IPS-18c (cell line): Measurements from ENCODE around the gene HS1BP3.

Experiments used
- H3K4me3 ChIP-seq: 2 replicates; pipeline ENCODE4 v1.7.0; 2013; ENCODE audit warnings: low read depth, mild to moderate bottlenecking, low read length, moderate library complexity; ENCODE audit not compliant: insufficient read depth
- H3K9me3 ChIP-seq: one replicate; pipeline ENCODE4 v1.6.1; 2013; ENCODE audit warnings: mild to moderate bottlenecking, low read length, moderate library complexity; ENCODE audit not compliant: control insufficient read depth, insufficient read depth

Gene HS1BP3

DNA sequence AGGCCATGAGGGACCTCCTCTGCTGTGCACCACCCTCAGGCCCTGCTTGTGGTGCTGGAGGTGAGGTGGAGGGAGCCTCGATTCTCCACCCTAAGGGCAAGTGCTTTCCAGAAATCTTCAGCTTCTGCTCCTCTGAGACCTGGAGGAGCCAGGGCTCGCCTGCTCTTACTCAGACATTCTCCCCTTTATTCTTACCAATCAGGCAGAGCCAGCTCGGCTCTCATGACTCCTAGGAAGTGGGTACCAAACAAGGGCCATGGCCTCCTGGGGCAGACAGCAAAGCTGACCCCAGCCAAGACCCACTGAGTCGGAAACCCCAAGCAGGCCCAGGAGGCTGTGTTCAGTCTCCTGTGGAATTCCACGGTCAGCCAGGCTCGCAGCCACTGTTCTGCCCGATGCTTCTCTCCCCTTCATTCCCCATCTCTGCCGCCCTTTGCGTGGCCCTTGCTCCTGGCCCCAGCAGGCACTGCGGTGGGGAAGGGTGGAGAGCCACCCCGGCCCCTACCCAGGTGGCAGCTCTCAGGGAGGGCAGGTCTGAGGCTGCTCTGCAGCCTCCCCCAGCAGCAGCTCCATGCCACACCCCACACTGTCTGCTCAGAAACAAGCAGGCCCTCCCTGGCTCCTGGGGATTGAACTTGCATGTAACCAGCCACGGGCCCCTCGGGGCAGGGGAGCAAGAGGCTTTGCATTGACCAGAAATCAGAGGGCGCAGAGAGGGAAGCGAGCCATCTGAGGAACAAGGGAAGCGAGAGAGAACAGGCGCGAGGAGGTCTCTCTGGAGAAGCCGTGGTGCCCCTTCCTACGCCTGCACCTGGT is 24.0 kb downstream of the HS1BP3 start:
- H3K4me3 ChIP-seq, result no peak overlapping the region
- peaks cover 4% of the 10 kb centered on the region for H3K9me3 ChIP-seq

DNA sequence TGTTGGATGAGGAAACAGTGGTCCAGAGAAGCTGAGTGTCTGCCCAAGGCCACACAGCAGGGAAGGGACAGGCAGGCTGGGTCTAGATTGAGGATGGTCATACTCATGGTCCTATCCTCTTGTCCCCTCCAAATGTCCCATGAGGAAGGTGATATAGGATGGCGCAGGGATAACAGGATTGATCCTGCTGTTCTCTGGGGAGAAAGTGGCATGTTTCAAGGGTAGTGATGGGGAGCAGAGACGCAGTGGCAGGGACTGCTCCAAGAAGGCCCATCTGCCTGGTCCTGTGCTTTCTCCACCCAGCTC is 24.6 kb downstream of the HS1BP3 start:
- H3K9me3 ChIP-seq, result peaks cover 4% of the 10 kb centered on the region
- no peak overlapping the region for H3K4me3 ChIP-seq

DNA sequence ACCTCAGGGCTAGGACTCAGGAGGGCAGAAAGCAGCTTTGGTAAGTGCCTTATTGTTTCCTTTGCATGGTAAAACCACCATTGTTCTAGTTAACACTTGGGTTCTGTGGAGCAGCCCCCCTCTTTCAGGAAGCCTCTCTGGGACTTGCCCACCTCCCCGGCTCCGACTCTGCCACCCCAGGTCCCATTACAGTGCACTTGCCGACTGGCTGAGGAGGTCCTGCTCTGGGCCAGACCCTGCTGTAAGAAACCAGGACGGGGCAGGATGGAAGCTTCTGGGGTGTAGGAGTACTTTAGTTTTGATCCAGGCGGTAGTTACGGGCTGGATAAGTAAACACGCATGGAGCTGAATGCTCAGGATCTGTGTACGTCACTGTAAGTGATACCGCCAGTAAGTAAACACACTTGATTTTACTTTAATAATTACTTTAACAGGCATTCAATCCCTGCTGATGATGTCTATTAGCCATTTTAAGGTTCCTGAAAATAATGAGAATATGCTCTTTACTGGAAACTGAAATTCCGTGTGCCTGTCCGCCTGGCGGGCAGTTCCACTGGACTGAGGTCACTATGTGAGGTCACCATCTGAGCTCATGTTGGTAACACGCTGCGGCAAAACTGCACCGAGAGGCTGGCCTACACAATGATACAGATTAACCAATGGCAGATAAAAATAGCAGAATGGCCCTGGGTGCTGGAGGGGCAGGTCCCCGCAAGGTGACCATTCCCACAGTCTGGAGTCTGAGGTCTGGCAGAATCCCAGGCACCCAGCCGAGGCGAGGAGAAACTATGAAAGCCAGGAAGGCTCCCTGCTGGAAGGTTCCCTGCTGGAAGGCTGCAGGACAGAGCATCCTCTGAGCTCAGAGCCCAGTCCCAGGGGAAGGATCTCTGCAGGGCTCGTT is 25.2 kb downstream of the HS1BP3 start:
- Histone ChIP-seq H3K9me3 (peaks cover 4% of the 10 kb centered on the region), H3K4me3 (no peak overlapping the region)

DNA sequence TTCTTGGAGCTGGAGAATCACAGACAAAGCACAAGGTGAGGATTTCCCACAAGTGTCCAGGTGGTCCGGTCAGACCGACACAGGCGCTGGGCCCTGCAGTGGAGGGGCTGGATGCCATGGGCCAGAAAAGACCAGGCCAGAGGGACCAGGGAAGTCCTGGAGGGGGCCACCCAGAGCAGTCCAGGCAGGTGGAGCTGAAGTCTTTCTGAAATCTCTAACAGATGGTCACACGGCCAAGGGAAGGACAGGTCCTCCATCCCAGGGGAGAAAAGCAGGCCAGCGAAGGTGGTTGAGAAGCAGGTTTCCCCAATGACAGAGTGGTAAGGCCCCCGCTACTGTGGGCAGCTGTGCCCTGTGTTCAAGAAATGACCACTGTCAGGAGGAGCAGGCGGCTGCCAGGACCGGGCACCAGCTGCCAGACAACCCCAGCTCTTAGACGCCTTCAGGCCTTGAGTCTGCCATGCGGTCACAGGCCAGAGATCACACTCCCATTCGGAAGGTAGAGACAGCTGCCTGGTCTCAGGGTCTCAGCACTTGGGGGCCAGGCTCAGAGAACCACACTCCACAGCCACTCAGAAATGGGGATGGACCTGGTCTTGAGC is 25.9 kb downstream of the HS1BP3 start:
- no peak overlapping the region for H3K4me3 ChIP-seq
- peaks cover 4% of the 10 kb centered on the region for H3K9me3 ChIP-seq

DNA sequence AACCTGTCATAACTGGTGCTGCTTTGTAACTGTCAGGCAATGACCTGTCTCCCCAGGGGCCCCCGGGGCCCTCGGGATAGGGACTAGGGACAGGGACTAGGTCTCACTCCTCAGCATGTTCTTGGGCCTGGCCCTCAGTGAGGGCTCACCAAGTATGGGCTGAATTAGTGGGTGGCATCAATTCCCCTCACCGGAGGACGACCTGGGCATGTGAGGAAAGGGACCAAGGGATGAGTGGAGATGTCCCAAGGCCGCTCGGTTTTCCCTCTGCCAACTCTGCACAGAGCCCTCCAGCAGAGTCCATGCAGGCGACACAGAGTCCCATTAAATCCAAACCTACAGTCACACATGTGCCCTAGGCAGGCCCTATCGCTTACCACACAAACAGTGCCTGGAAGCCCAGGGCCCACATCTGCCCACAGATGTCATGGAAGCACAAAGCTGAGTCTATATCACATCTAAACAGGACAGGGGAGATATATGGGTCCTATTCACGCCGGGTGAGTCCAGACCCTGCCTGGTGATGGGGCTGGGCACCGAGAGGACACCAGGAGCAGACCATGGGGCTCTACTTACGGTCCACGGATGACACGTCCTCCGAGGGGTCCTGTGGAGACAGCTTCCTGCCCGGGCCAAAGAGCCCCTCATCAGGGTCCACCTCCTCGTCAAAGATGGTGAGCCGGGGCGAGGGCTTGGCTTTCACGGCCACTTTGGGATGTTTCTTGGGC is 26.6 kb downstream of the HS1BP3 start:
- Histone ChIP-seq H3K4me3 (no peak overlapping the region), H3K9me3 (peaks cover 4% of the 10 kb centered on the region)

DNA sequence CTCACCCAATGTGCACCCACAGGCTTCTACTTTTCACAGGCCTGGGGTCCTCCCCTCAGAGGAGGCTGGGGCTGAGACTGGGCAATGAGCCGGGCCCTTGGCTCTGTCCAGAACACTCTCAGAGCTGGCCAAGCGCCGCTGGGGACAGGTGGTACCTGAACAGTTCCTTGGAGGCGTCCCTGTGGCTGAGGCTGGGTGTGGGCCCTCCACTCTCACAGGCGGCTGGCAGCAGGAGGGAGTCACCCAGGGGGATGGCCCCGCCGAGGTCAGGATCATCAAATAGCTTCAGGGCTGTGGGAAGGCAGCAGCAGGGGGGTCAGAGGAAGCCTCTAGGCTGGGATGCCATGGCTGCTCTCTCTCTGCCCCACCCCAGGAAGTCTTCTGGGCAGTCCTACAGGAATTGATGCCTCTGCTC is 27.1 kb downstream of the HS1BP3 start:
- no peak overlapping the region for H3K4me3 ChIP-seq
- H3K9me3 ChIP-seq, result peaks cover 4% of the 10 kb centered on the region

DNA sequence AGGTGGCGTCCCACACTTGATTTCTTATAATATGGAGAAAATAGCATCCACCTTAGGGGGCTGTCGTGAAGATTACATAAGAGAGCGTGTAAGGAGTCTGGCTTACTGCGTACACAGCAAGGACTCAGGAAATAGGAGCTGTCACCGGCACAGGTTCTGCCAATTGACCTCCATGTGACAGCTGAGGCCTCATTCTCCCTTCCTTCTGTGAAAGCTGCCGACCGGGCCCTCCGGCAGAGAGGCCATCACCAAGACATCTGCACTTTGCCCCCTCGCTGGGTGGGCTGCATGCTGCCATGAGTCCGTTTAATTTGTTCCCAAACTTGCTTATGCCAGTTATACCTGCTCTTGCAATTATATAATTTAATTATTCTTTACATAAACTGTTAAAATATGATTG is 27.7 kb downstream of the HS1BP3 start:
- Histone ChIP-seq H3K4me3 (no peak overlapping the region), H3K9me3 (peaks cover 4% of the 10 kb centered on the region)

DNA sequence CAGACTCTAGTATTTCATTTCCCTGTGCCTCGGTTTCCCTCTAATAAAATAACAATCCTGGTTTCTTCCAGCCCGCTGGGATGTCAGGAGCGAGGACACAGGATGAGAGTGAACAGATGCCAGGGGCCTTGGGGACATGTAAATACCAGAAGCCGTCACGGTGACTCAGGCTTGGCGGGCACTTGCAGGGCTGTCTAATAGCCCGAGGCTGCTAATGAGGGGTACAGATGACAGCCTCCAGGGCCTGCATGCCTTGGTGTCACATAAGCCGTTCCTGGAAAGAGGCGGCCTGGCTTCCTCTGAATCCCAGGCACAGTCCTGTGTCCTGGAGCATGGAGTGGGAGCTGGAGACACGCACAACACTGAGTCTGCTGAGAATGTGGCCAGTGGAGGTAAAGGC is 28.2 kb downstream of the HS1BP3 start:
- no peak overlapping the region for H3K4me3 ChIP-seq
- H3K9me3 ChIP-seq, result peaks cover 4% of the 10 kb centered on the region

DNA sequence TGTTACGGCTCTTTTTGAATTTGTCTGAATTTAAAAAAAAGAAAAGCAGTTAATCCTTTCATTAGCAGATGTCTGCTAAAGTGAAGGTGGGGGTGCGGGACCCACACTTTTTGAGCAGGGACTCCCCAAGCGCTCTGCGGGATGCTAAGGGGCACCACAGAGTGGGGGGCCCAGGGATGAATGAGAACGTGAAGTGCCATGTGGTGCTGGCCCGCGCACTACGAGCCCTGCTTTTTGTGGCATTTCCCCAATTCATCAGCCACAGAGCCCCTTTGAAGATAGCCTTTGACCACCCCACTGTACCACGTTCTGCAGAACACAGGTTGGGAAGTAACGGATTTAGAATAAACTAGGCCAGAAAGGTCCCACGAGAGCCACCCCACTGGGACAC is 28.6 kb downstream of the HS1BP3 start:
- Histone ChIP-seq H3K9me3 (peaks cover 4% of the 10 kb centered on the region), H3K4me3 (no peak overlapping the region)

DNA sequence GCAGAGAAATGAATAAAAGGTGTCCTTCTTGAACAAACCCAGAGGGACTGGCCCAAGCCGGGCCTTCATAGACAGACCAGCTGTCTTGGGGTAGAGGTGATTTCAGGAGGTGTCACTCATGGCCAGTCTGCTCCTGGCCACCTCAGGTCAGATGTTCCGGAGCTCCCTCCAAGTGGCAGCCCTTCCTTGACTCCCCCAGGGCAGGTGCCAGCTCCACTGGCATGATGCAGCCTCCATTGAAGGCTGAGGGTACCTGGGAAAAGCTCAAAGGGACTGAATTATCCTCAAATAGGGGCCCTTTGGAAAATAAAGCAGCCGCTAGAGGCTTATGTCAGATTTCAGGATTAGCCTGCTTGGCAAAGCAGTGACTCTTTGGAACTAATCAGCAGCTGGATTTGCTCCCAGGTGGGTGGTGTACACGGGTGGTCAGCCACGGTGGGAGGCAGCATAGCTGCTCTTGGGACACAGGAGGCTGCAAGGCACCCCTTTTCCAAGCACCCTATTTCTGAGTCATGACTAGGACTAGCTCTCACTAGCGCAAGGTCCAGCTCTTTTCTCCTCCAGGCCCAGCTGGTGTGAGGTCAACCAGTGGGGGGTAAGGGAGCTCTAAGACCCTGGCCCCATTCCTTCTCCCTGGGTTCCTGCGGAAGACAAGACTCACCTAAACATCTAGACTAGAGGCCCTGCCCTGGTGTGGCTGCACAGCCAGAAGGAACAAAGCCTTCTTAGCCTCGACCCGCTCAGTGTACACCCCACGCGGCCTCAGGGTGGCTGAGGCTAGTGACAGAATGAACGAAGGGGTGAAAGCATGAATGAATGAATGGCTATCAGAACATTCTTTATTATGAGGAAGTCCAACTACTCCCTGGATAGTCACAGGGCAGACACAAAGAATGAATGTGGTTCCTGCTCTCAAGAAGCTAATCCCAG is 29.3 kb downstream of the HS1BP3 start:
- peaks cover 4% of the 10 kb centered on the region for H3K9me3 ChIP-seq
- H3K4me3 ChIP-seq, result no peak overlapping the region

DNA sequence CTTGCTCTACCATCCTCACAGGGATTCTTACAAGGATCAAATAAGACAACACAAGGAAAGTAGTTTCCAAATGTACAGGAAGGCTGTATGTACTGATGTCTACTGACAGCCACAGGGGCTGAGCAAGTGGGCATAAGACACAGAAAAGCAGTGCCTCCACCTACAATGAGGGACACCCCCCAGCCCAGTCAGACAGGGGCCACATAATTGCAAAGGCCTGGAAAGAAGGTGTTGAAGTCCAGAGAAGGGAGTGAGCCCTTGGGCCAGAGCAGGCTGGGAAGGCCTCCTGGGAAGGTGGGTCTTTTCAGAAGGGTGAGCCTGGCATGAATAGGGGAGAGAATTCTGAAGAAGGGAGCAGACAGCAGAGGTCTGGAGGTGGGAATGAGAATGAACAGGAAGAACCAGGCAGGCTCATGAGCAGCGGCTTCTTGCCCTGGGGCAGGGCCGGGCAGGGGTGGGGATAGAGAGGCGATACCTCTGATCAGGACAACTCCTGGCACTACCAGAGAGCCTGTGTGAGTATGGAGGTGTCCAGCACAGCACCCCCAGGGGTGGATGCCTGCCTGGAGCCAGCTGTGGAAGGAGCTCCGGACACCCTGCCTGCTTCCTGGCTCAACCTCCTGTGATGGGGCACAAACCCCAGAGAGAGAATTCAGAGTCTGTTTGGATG is 30.1 kb downstream of the HS1BP3 start:
- Histone ChIP-seq H3K9me3 (peaks cover 4% of the 10 kb centered on the region), H3K4me3 (no peak overlapping the region)

DNA sequence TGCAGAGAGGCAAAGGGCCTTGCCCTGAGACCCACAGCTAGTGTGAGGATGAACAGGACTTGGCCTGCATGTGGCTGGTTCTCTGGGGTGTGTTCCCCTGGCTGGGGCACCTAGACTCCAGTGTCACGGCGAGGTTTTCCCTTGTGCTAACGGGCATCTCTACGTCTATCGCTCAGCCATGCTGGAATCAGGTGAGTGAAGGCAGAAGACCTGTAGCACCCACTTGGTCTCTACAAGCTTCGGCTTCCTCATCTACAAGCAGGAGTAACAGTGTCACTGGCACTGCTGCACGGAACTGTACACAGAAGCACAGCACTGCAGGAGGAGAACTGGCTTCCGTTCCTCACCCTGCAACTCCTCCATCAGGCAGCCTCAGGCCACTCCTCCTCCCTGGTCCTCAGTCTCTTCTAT is 30.6 kb downstream of the HS1BP3 start:
- H3K9me3 ChIP-seq, result peaks cover 4% of the 10 kb centered on the region

DNA sequence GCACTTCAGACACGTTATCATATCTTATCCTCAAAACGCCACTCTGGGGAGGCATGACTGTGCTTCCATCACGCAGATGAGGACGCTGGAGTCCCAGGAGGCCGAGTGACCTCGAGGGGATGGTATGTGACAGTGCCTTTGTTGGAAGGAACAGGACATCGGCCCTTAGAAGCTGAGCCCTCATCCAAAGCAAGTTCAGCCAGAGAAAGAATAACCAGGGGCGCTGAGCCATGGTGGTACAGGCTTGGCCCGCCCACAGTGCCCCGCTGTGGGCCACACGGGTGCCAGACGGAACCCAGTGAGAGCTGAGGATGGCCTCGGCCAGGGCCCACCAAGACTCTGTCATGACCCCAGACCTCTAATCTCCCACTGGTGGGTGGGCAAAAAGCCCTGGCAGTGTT is 31.3 kb downstream of the HS1BP3 start:
- peaks cover 4% of the 10 kb centered on the region for H3K9me3 ChIP-seq
- no peak overlapping the region for H3K4me3 ChIP-seq

More for the DNA sequence above, 30.6 kb downstream of the HS1BP3 start:
- no peak overlapping the region for H3K4me3 ChIP-seq

DNA sequence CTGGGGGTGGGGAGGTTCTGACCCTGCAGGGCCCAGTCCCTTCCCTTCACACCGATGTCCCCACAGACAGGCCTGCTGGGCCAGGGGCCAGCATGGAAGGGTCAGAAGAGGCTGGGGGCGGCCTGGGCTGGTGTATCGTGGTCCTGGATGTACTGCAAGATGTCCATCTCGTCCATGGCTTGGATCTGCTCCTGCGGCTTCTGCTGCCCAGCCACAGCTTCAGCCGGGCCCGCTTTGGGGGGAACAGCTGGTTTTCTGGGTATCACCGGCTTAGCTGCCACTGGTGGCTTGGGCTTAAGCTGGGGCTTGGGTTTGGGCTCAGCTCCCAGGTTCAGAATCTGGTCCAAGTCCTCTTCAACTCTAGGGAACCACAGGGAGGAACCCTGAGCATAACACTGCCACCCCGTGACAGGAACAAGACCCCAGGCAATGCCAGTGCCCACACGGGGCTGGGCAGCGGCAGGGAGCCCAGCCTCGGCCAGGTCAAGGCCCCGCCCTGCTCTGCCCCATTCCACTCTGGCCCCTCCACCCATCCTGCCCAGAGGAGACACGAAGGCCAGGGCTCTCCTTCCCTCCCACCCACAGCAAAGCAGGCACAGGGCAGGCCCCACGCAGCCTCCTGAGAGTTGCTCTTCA is 31.9 kb downstream of the HS1BP3 start:
- peaks cover 2% of the 10 kb centered on the region for H3K9me3 ChIP-seq
- H3K4me3 ChIP-seq, result no peak overlapping the region

DNA sequence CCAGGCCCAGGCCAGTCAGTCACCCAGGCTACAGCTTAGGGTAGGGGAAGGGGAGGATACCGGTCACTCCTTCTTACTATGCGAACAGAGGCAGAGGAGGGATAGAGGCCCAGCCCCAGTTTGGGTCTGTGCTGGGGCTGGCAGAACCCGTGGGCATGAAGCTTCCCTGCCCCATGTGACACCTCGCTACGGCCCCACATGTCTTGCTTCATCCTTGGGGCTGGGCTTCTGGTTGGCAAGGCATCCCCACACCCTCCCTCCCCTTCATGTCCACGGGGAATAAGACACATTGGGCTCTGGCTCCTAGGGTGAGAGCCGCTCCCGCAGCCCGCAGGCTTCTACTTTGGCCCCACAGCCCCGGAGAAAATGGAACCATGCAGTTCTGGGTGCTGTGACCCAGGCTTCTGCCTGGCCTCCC is 32.4 kb downstream of the HS1BP3 start:
- peaks cover 2% of the 10 kb centered on the region for H3K9me3 ChIP-seq
- H3K4me3 ChIP-seq, result no peak overlapping the region
